Ramos (cell line): ENCODE results near the gene PAEP.

Experiments used
- in situ Hi-C: fragments of 300-500 bp; cut with MboI; formaldehyde crosslinking; loops from one replicate; pipeline ENCODE4 v1.14.3; 2022; ENCODE audit warnings: low sequenced_read_pairs; ENCODE audit not compliant: unreplicated experiment

The PAEP gene

GRCh38 chr9:135611875-135612209 is 50.3 kb downstream of the PAEP start:
- in situ Hi-C loops, result no loop called here

- in situ Hi-C loops, result no loop called here
Measured at GRCh38 chr9:135612437-135612836, 50.9 kb downstream of the PAEP start.

- in situ Hi-C loops, result no loop called here
Measured at GRCh38 chr9:135612981-135613910, 51.7 kb downstream of the PAEP start.

GRCh38 chr9:135613946-135614805 is 52.6 kb downstream of the PAEP start:
- in situ Hi-C loops, result no loop called here

GRCh38 chr9:135614821-135615665 is 53.5 kb downstream of the PAEP start:
- in situ Hi-C loops, result no loop called here

- in situ Hi-C loops, result no loop called here
Measured at GRCh38 chr9:135615666-135616618, 54.4 kb downstream of the PAEP start.
